Measurements from ENCODE around the gene XAGE3.

Gene XAGE3

GRCh38 chrX:52830551-52830950 is 37.3 kb downstream of the XAGE3 start:
- no peaks in the 10 kb centered on the region for H3K36me3 ChIP-seq (ENCODE audit: control insufficient read depth, insufficient read depth, low read length)
- no peak overlapping the region for H3K27ac ChIP-seq (ENCODE audit: low read depth, low read length)
- H3K4me1 ChIP-seq (ENCODE audit: control insufficient read depth, insufficient read depth, low read length) = no peaks in the 10 kb centered on the region
- H3K9me3 ChIP-seq (ENCODE audit: control insufficient read depth, insufficient read depth, low read length) = peaks cover 47% of the 10 kb centered on the region
- H3K9ac ChIP-seq (ENCODE audit: low read depth, low read length) = no peak overlapping the region
- no peak overlapping the region for H3K4me3 ChIP-seq (ENCODE audit: low read depth, low read length)
- H3K27me3 ChIP-seq (ENCODE audit: control insufficient read depth, insufficient read depth, low read length) = no peaks in the 10 kb centered on the region

GRCh38 chrX:52824608-52825007 is 43.3 kb downstream of the XAGE3 start:
- Histone ChIP-seq H3K9me3 (ENCODE audit: control insufficient read depth, insufficient read depth, low read length) (peaks cover 43% of the 10 kb centered on the region), H3K36me3 (ENCODE audit: control insufficient read depth, insufficient read depth, low read length) (no peaks in the 10 kb centered on the region), H3K27ac (ENCODE audit: low read depth, low read length) (no peak overlapping the region), H3K27me3 (ENCODE audit: control insufficient read depth, insufficient read depth, low read length) (no peaks in the 10 kb centered on the region), H3K4me1 (ENCODE audit: control insufficient read depth, insufficient read depth, low read length) (no peaks in the 10 kb centered on the region), H3K9ac (ENCODE audit: low read depth, low read length) (no peak overlapping the region), H3K4me3 (ENCODE audit: low read depth, low read length) (no peak overlapping the region)

- H3K27me3 ChIP-seq (ENCODE audit: control insufficient read depth, insufficient read depth, low read length) = no peaks in the 10 kb centered on the region
- H3K9me3 ChIP-seq (ENCODE audit: control insufficient read depth, insufficient read depth, low read length) = peaks cover 51% of the 10 kb centered on the region
- no peak overlapping the region for H3K9ac ChIP-seq (ENCODE audit: low read depth, low read length)
- H3K4me3 ChIP-seq (ENCODE audit: low read depth, low read length) = no peak overlapping the region
- H3K4me1 ChIP-seq (ENCODE audit: control insufficient read depth, insufficient read depth, low read length) = no peaks in the 10 kb centered on the region
- no peaks in the 10 kb centered on the region for H3K36me3 ChIP-seq (ENCODE audit: control insufficient read depth, insufficient read depth, low read length)
- no peak overlapping the region for H3K27ac ChIP-seq (ENCODE audit: low read depth, low read length)
These were observed 46.7 kb downstream of the XAGE3 start for GRCh38 chrX:52821079-52821760.

- no peaks in the 10 kb centered on the region for H3K27me3 ChIP-seq (ENCODE audit: control insufficient read depth, insufficient read depth, low read length)
These were observed 48.1 kb downstream of the XAGE3 start for GRCh38 chrX:52819788-52820187.

More at GRCh38 chrX:52819788-52820187, 48.1 kb downstream of the XAGE3 start:
- Histone ChIP-seq H3K27ac (ENCODE audit: low read depth, low read length) (no peak overlapping the region), H3K36me3 (ENCODE audit: control insufficient read depth, insufficient read depth, low read length) (no peaks in the 10 kb centered on the region), H3K9me3 (ENCODE audit: control insufficient read depth, insufficient read depth, low read length) (peaks cover 44% of the 10 kb centered on the region), H3K4me3 (ENCODE audit: low read depth, low read length) (no peak overlapping the region), H3K4me1 (ENCODE audit: control insufficient read depth, insufficient read depth, low read length) (no peaks in the 10 kb centered on the region), H3K9ac (ENCODE audit: low read depth, low read length) (no peak overlapping the region)
